GM23248 (cell line): ENCODE data around the gene SLX4IP. TPM values are rescaled to one million over a fixed set of nuclear protein-coding genes. Genes with fewer than 3 reads are reported as not detected.

ENCODE experiments used
- DNase-seq: peaks from one replicate; pipeline ENCODE4 v3.0.0-alpha.2; 2015
- H2AFZ ChIP-seq: fragments of 200-600 bp; sonication (generic); 2 replicates; pipeline ENCODE4 v1.6.1; 2016; ENCODE audit warnings: antibody characterized with exemption
- H3F3A ChIP-seq: fragments of 200-600 bp; sonication (generic); 2 replicates; pipeline ENCODE4 v1.6.1; 2016; ENCODE audit warnings: mild to moderate bottlenecking, antibody characterized with exemption, mixed run types; ENCODE audit not compliant: insufficient read depth
- H3K27ac ChIP-seq: fragments of 200-600 bp; sonication (generic); 2 replicates; pipeline ENCODE4 v1.5.1; 2016; ENCODE audit warnings: mild to moderate bottlenecking
- H3K27me3 ChIP-seq: fragments of 200-600 bp; sonication (generic); replicated peaks from 2 replicates; pipeline ENCODE4 v1.6.1; 2016; ENCODE audit warnings: mild to moderate bottlenecking; ENCODE audit not compliant: insufficient read depth
- H3K36me3 ChIP-seq: fragments of 200-600 bp; sonication (generic); 2 replicates; pipeline ENCODE4 v1.6.1; 2016; ENCODE audit warnings: low read depth, mild to moderate bottlenecking
- H3K4me1 ChIP-seq: fragments of 200-600 bp; sonication (generic); 2 replicates; pipeline ENCODE4 v1.6.1; 2016; ENCODE audit warnings: mild to moderate bottlenecking; ENCODE audit not compliant: insufficient read depth
- H3K4me2 ChIP-seq: fragments of 200-600 bp; sonication (generic); one replicate; pipeline ENCODE4 v1.6.1; 2016; ENCODE audit warnings: mild to moderate bottlenecking; ENCODE audit not compliant: unreplicated experiment
- H3K4me3 ChIP-seq: fragments of 200-600 bp; sonication (generic); 2 replicates; pipeline ENCODE4 v1.5.1; 2016; ENCODE audit warnings: mild to moderate bottlenecking
- H3K79me2 ChIP-seq: fragments of 200-600 bp; sonication (generic); 2 replicates; pipeline ENCODE4 v1.6.1; 2016; ENCODE audit warnings: mild to moderate bottlenecking; ENCODE audit not compliant: insufficient read depth
- H3K9ac ChIP-seq: fragments of 200-600 bp; sonication (generic); 2 replicates; pipeline ENCODE4 v1.6.1; 2016; ENCODE audit warnings: mild to moderate bottlenecking
- H3K9me2 ChIP-seq: fragments of 200-600 bp; sonication (generic); 2 replicates; pipeline ENCODE4 v1.6.1; 2016; ENCODE audit warnings: mixed run types, mild to moderate bottlenecking, moderate library complexity; ENCODE audit not compliant: insufficient read depth
- H3K9me3 ChIP-seq: fragments of 200-600 bp; sonication (generic); one replicate; pipeline ENCODE4 v1.6.1; 2017; ENCODE audit warnings: low read depth
- H4K20me1 ChIP-seq: fragments of 200-600 bp; sonication (generic); 2 replicates; pipeline ENCODE4 v1.6.0; 2016; ENCODE audit not compliant: insufficient read depth
- EZH2 ChIP-seq: fragments of 200-600 bp; sonication (generic); IDR thresholded peaks from 2 replicates; pipeline ENCODE4 v1.6.1; 2018; ENCODE audit warnings: antibody characterized with exemption, mild to moderate bottlenecking; ENCODE audit not compliant: insufficient read depth, poor library complexity, severe bottlenecking
- EZH2phosphoT487 ChIP-seq: fragments of 200-600 bp; sonication (generic); IDR thresholded peaks from 2 replicates; pipeline ENCODE4 v1.6.1; 2018; ENCODE audit warnings: antibody characterized with exemption, moderate library complexity, mild to moderate bottlenecking, low read depth; ENCODE audit not compliant: insufficient read depth
- WGBS, 2 experiments: methylation state at CpG; one replicate each; pipeline ENCODE4 v1.1.6; 2015 to 2017; ENCODE audit warnings: low lambda C conversion rate in 2 of 2, low coverage in 1 of 2; ENCODE audit errors: missing lambda C conversion rate in 2 of 2; 5-methylcytosine and 5-hydroxymethylcytosine counted together
- in situ Hi-C: fragments of 300-500 bp; cut with MboI; formaldehyde crosslinking; loops from 2 replicates; pipeline ENCODE4 v1.15.0; 2020
- polyA plus RNA-seq: library from polyadenylated mRNA; unstranded; fragments of >200 nt; fragmentation: Nextera tagmentation; extraction: Ambion mirVana; gene quantifications from 2 replicates; pipeline ENCODE4 v1.2.1, GENCODE V29; 2016
- total RNA-seq: library from RNA; depleted of rRNA; stranded (reverse); fragments of >200 nt; shearing (Covaris generic); gene quantifications from 2 replicates; pipeline ENCODE4 v1.2.3, GENCODE V29; 2014

Gene SLX4IP
- total and polyA plus RNA-seq, 2 experiments from 2014 or later, result 3.7 to 3.9 TPM

GRCh38 chr20:10573273-10573950 lies 138.3 kb downstream of the SLX4IP start:
- peak; percentile 15 for DNase-seq
- H3K27ac ChIP-seq, result no peak overlapping the region
- WGBS, 2 experiments, result 95 to 99% methylated on average over 2 of the region's 2 CpGs

DNA sequence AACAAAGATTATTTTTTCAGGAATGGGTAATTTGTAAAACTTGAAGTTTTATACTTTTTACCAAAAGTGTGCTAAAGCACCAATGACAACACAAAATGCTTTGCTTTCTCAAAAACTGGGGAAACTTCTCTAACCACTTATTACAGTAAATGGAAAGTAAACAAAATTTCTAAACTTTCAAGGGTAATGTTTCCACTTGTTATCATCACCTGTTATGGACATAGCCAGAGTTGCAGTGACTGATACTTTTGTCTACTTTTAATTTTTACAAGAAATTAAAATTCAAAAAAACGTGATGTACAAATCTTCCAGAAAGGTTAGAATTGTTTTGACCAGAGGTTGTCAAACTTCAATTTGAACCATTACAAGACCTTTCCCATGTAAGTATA lies 138.8 kb downstream of the SLX4IP start:
- no peak for DNase-seq
- in situ Hi-C loops, result loop anchor here (25.0 kb wide), 1 partner anchor 688 kb away; no protein-coding TSS in a partner anchor
- WGBS, 2 experiments, result 95 to 100% methylated on average over 1 of the region's 1 CpG
- Histone ChIP-seq H3K4me3 (no peak overlapping the region), H3K36me3 (no peaks in the 10 kb centered on the region), H3K9me2 (no peaks in the 10 kb centered on the region), H3K4me1 (peaks cover 22% of the 10 kb centered on the region), H3K79me2 (no peaks in the 10 kb centered on the region), H3K27me3 (no peaks in the 10 kb centered on the region), H3K9ac (no peak overlapping the region), H3K27ac (no peak overlapping the region), H3K9me3 (no peaks in the 10 kb centered on the region), H4K20me1 (no peaks in the 10 kb centered on the region), H3F3A (peaks cover 27% of the 10 kb centered on the region; the same call in 1 of the 2 replicates), H2AFZ (no peak overlapping the region), H3K4me2 (no peak overlapping the region)
- no peak for TF ChIP-seq EZH2
- TF ChIP-seq EZH2phosphoT487, result no peak

More at GRCh38 chr20:10573273-10573950, 138.3 kb downstream of the SLX4IP start:
- Histone ChIP-seq H3K9me3 (no peaks in the 10 kb centered on the region), H3K27me3 (no peaks in the 10 kb centered on the region), H3K4me1 (peaks cover 17% of the 10 kb centered on the region), H3K9me2 (no peaks in the 10 kb centered on the region), H3K79me2 (no peaks in the 10 kb centered on the region), H3K4me3 (no peak overlapping the region), H3K4me2 (no peak overlapping the region), H4K20me1 (no peaks in the 10 kb centered on the region), H3F3A (peaks cover 21% of the 10 kb centered on the region; the same call in 1 of the 2 replicates), H2AFZ (no peak overlapping the region), H3K36me3 (no peaks in the 10 kb centered on the region), H3K9ac (no peak overlapping the region)
- TF ChIP-seq EZH2phosphoT487 (no peak), EZH2 (no peak)
- in situ Hi-C loops, result loop anchor here (25.0 kb wide), 1 partner anchor 689 kb away; no protein-coding TSS in a partner anchor

GRCh38 chr20:10576411-10577090 lies 141.4 kb downstream of the SLX4IP start:
- Histone ChIP-seq H3K79me2 (no peaks in the 10 kb centered on the region), H4K20me1 (no peaks in the 10 kb centered on the region), H3K36me3 (no peaks in the 10 kb centered on the region), H3K9ac (no peak overlapping the region), H2AFZ (no peak overlapping the region), H3F3A (peaks cover 29% of the 10 kb centered on the region; the same call in 1 of the 2 replicates), H3K27ac (no peak overlapping the region), H3K4me2 (no peak overlapping the region), H3K4me1 (peaks cover 26% of the 10 kb centered on the region), H3K4me3 (no peak overlapping the region), H3K9me3 (no peaks in the 10 kb centered on the region), H3K27me3 (no peaks in the 10 kb centered on the region), H3K9me2 (no peaks in the 10 kb centered on the region)
- in situ Hi-C loops, result no loop called here
- TF ChIP-seq EZH2phosphoT487 (no peak), EZH2 (no peak)
- WGBS, 2 experiments, result 56 to 64% methylated on average over 3 of the region's 3 CpGs
- DNase-seq, result peak; percentile 33

DNA sequence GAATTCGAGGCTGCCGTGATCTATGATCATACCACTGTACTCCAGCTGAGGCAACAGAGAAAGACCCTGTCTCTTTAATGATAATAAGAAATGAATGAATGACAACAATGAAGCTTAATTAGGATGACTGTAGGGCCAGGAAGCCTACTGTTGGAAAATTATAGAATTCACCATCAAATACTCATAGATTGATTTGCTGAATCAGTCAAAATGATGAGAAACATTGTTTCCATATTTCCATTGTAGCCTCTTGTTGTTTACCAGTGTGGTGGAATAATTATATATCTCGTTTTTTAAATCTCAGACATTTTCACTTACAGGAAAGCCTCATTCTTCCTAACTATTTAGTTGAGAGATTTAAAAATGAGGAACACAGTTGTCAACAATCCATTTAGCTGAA lies 142.5 kb downstream of the SLX4IP start:
- Histone ChIP-seq H3K4me1 (peaks cover 37% of the 10 kb centered on the region), H3F3A (peaks cover 35% of the 10 kb centered on the region; the same call in 1 of the 2 replicates), H3K4me2 (no peak overlapping the region), H3K79me2 (no peaks in the 10 kb centered on the region), H3K9ac (no peak overlapping the region), H4K20me1 (no peaks in the 10 kb centered on the region), H3K27ac (no peak overlapping the region), H3K36me3 (no peaks in the 10 kb centered on the region), H3K27me3 (no peaks in the 10 kb centered on the region), H3K9me3 (no peaks in the 10 kb centered on the region), H2AFZ (no peak overlapping the region), H3K4me3 (no peak overlapping the region), H3K9me2 (no peaks in the 10 kb centered on the region)
- in situ Hi-C loops, result no loop called here
- 99 to 100% methylated on average over 3 of the region's 3 CpGs for WGBS, 2 experiments
- no peak for DNase-seq
- TF ChIP-seq EZH2phosphoT487, result no peak
- no peak for TF ChIP-seq EZH2
